HG03280 (cell line): ENCODE results near the gene ABI1.
A peak's percentile ranks its signal among the peaks of the same experiment; 100 is the strongest.
"Not testable (repeated sequence)": the region's sequence is repeated elsewhere in the genome, so short reads cannot be mapped to it uniquely, and the experiment has no call there.

Experiments used
- ATAC-seq: cut with Tn5 transposase; IDR thresholded peaks from one replicate; pipeline ENCODE4 v1.9.1; 2021; ENCODE audit warnings: mild to moderate bottlenecking, moderate library complexity; ENCODE audit not compliant: unreplicated experiment

Gene ABI1

DNA sequence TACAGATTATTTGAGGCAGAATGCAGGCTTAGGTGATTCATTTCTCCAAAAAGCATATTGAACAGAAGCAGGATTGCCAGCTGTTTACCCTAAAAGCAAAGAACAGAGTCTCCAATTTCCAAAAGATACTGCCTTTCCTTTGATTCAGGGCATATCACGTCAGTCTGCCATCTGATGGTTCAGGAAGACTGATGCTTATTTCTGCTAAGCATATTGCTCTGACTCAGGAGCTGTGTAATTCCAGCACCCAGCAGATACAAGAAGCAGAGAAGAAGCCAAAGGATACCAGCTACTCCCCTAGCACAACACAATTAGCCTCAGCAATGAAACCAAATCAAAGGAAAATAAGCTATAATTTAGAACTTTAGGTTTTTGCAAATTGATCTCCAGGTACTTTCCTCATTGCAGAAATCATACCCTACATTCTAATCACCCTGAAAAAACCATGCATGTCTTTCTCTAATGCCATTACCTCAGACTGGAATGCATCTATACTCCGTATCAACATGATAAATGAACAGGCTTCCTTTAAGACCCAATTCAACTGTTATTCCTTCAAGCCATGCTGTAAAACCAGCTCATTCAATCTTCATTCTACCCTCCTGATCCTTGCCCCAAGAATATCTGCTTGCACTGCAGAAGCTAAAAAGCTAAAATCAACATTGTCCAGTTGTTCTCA lies 55.1 kb downstream of the ABI1 start:
- no peak for ATAC-seq

DNA sequence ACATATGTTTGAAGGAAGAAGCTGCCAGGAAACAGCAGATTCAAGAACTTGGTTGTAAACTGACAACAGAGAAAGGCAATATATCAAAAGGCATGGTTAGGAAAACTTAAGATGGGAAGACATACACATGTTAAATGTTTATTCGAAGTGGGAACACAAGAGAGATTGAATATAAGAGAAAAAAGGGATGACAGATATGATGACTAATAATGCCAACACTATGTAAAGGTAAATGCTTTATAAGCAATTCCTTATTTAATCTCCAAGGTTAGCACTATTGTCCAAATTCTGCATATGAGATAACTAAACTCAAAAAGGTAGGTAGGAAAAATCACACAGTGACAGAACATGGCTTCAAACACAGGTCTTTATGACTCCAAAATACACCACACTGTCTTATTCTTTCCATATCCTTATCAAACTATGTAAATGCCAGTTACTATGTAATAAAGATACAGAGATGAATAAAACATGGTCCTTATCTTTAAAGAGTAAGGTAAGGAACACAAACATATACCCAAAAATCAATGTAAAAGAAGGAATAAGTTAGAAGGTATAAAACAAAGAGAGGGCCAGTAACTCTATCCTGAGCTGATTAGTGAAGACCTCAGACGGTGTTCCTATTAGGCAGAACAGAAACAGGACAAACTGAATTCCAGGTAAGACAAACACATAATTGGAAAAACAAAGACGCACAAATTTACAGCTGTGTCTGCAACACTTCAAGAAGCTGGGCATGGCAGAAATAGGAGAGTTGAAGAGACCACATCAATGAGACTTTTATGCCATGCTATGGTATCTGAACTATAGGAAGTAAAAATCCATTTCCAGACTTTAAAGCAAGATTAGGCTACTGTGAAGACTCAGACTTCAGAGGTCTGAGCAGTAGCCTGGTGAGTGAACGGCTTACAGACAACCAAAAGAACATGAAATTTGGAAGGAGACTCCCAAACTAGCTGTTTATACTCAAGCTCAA lies 56.1 kb downstream of the ABI1 start:
- ATAC-seq = no peak

DNA sequence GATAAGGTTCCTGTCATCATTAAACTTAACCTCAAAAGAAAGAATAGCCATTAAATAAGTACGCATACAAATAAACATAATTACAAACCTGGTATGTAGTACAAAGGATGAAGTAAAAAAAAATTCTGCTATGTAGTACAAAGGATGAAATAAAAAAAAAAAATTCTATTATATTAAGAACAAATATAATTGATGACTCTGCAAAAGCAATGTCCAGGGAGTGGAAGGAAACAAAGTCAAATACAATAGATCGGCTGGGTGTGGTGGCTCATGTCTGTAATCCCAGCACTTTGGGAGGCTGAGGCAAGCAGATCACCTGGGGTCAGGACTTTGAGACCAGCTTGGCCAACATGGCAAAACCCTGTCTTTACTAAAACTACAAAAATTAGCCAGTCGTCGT lies 56.9 kb downstream of the ABI1 start:
- ATAC-seq = no peak

DNA sequence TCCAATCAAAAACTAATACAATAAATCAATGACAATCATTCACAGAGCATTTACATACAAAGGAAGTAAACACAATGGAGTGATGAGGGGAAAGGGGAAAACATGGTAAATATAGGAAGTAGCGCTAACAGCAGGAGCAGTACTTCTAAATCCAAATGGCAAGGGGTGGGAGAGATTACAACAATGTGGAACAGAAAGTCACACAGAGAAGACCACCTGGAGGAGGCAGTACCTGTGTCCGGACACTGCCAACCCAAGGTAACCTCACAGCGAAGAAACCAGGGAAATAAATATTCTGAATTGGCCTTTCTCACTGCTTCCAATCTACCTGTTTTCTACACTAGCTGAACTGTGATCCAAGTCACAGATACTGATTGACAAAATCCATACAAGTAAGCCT lies 58.2 kb downstream of the ABI1 start:
- ATAC-seq = no peak

DNA sequence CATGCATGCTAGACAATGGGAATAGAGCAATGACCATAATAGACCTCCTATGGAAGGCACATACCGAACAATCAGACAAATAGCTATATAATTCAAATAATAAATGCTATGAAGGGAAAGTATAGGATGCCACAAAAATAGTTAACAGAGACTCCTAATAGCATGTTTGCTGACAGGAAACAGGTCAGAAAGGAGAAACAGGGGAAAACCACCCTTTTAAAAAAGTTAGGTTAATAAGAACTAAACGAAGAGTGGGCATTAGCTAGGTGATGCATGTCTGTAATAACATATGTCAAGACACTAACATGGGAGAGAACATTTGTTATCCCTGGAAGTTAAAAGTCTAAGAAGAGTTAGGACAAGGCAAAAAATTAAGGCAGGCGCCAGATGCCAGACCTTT lies 58.9 kb downstream of the ABI1 start:
- ATAC-seq = no peak

DNA sequence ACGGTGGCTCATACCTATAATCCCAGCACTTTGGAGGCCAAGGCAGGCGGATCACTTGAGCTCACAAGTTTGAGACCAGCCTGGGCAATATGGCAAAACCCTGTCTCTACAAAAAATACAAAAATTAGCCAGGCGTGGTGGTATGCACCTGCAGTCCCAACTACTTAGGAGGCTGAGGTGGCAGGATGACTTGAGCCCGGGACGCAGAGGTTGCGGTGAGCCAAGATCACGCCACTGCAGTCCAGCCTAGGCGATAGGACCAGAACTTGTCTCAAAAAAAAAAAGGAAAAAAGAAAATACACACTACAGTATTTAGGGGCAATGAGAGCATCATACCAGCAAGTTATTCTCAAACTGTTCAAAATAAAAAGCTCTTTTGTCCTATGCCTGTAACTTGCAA lies 59.5 kb downstream of the ABI1 start:
- no peak for ATAC-seq

DNA sequence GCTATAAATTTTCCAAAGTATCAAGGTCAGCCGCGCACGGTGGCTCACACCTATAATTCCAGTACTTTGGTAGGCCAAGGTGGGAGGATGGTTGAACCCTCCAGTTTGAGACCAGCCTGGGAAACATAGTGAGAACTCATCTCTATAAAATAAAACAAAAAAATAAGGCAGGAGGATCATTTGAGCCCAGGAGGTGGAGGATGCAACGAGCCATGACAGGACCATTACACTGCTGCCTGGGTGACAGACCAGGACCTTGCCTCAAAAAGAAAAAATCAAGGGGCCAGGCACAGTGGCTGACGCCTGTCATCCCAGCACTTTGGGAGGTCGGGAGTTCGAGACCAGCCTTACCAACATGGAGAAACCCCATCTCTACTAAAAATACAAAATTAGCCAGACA lies 60.3 kb downstream of the ABI1 start:
- no peak for ATAC-seq

DNA sequence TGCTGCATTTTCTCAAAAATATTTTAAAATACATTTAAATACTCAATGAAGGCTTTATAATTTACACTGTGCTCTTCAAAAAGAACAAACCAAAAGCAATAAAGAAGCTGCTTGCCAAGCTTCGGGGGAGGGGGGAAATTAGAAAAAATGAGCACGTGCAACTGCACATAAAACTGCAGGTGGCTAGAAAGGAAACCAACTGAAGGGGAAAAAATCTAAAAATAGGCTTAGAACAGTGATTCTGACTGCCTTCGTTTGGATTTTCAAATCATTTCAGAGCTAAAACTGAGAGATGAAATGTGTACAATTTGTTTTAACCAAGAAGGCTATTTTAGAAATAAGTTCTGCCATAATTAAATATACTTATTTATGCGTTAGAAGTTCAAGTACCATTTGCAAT lies 61.4 kb downstream of the ABI1 start:
- ATAC-seq = peak; percentile 70

DNA sequence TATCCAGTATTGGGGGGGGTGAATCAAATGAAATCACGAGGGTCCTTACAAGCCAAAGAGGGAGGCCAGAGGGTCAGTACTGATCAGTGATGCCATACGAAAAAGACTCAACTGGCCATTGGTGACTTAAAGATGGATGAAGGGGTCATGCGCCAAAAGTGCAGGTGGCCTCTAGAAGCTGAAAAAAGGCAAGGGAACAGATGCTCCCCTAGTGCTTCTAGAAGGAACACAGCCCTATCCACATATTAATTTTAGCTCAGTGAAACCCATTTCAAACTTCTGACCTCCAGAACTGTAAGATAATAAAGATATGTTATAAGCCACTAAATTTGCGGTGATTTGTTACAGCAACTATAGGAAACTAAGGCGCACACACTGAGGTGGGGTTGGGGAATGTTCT lies 62.5 kb downstream of the ABI1 start:
- ATAC-seq = no peak

DNA sequence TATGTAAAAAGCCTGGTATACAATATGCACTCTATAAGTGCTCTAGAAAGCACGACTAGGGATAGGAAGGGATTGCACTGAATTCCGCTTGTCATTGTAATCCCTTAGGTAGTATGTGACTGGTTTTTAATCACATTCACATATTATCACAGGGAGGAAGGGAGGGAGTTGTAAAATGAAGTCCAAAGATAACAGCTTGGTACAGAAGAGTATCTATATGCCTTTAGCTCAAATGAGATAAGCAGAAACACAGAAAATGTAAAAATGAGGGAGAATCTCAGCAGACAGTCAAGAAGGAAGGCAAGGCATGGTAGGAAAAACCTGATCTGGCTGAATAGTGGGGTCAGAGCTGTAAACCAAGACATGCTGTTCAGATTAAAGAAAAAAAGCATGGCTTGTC lies 63.4 kb downstream of the ABI1 start:
- ATAC-seq = no peak

DNA sequence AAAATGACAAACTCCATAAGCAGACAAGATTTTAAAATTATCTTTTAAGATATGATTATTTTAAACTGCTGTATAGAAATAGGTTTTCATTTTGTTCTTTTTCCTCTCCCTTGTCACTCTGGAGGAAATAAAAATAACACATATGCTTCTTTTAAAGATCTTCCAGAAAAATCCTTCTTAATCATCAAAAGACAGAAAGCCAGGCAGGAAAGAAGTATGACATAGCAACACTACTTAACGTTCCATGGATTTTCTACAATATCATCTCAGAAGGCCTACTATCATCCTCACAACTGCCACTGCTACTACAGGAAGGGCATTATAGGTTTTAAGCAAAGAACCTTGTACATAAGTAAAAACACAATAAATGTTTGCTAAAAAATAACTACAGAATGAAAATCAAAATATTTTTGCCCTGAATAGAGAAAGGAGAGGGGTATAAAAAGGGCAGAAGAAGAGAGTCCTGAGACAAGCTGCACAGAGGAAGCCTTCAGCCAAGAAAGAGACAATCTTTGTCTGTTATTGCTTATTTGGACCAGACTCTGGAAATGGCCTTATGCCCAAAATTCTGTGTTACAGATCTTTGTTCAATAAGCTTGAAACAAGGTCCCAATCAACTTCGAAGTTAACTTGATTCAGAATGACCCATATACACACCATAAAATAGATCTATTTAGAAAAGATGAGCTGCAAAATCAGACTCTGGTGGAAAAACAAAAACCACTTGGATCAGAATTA lies 67.8 kb downstream of the ABI1 start:
- ATAC-seq = no peak

DNA sequence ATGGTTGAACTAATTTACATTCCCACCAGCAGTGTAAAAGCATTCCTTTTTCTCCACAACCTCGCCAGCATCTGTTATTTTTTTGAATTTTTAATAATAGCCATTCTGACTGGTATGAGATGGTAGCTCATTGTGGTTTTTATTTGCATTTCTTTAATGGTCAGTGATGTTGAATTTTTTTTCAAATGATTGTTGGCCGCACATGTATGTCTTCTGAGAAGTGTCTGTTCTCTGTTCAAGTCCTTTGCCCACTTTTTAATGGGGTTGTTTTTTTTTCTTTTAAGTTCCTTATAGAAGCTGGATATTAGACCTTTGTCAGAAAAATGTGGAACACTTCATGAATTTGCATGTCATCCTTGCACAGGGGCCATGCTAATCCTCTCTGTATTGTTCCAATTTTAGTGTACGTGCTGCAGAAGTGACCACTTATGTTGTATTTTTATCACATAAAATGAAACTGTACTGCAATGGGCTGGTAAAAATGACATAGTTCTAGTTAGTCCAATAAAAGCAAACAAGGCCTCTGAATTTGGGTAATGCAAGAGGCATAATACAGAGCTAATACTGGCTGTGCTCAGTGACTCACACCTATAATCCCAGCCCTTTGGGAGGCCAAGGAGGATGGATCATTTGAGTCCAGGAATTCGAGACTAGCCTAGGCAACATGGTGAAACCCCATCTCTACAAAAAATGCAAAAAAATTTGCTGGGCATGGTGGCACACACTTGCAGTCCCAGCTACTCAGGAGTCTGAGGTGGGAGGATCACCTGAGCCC lies 70.3 kb downstream of the ABI1 start:
- ATAC-seq = no peak

DNA sequence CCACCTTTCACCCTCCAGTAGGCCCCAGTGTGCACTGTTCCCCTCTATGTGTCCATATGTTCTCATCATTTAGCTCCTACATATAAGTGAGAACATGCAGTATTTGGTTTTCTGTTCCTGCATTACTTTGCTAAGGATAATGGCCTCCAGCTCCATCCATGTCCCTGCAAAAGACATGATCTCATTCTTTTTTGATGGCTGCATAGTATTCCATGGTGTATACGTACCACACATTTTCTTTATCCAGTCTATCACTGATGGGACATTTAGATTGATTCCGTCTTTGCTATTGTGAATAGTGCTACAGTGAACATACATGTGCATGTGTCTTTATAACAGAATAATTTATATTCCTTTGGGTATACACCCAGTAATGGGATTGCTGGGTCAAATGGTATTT lies 71.0 kb downstream of the ABI1 start:
- not testable (repeated sequence) for ATAC-seq

DNA sequence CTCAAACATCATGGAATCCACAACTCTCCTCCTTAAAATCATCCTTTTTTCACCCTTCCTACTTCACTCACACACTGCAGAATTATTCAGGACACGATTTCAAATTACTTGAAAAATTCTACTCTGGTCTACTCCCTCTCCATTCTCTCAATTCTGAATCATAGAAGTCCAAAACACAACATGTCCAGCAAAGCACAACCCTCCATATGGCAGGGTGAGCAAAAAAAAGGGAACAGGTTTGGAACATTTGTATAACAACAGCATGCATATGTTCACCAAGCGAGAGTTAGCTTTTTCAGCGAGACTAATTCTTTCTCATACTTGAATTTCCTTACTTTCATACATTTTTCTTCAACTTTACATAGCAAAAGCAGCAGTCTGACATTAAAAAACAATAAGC lies 73.4 kb downstream of the ABI1 start:
- no peak for ATAC-seq

DNA sequence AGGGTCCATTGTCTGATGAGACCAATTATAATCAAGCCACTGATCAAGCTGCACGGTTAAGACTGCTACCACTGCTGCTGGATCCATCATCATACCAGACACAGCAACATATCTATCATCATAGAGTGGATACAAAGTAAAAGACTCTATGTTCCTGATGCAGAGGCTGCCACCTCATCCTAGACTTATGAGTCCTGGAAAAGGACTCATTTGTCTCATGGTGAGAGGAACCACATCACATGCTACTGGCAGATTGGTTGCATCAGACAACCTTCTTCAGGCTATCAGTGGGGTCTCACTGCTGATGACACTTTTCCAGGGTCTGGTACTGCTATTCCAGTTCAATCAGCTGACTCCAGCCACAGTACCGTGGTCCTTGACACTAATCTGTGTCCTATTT lies 79.0 kb downstream of the ABI1 start:
- no peak for ATAC-seq

DNA sequence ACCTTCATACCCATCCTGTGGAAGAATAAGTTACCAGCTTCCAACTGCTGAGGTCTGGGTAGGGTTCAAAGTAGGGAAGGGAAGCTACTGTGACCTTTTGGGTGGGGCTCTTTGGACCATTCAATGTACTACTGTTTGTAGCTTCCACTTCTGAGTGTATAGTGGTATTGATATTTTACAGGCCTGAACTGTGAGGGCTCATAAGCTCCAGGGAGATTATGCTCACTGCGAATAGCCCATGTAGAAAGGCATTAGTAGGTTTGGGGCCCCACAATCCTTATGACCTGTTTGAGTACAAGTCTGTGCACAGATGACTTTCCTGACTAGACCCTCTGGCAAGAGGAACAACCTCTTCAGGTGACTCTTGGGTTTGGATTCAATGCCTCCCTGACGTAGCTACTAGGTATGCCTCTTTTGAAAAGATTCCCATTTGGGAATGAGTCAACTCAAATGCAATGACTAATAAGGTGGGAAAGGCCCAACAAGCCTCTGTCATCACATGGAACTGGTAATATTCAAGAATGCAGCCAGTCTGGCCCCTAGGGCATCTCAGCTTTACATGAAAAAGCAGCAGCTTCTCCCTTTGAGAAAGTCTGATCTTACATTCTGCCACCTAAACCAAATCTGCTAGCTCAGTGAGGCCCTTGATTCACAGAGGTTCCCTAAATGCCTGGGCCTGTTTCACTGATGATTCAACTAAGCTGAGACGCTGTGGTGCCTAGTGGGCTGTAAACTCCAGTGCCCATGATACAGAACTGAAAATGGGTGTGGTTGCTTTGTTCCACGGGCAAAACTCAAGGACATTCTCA lies 79.8 kb downstream of the ABI1 start:
- no peak for ATAC-seq

DNA sequence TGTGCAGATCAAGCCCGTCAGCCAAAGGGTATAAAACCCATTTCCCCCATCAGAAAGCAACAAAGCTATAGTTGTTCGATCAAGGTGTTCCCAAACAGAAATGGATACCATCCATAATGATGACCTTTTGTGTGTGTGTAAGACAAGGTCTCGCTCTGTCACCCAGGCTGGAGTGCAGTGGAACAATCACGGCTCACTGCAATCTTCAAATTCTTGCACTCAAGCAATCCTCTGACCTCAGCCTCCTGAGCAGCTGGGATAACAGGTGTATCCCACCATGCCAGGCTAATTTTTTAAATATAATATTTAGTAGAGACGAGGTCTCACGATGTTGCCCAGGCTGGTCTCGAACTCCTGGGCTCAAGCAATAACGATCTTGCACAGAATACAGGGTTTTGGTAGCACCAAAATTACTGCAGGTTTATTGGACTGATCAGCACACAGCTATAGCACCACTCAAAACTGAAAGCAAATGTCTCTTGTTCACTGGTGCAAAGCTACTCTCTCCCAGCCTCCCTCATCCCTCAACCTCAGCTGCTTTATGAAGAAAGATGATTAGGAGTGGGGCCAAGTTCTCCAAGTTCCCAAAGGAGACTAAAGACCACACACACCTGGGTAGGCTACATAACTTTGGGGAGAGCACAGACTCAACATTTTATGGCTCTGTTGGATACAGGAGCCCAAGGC lies 80.5 kb downstream of the ABI1 start:
- ATAC-seq = no peak

DNA sequence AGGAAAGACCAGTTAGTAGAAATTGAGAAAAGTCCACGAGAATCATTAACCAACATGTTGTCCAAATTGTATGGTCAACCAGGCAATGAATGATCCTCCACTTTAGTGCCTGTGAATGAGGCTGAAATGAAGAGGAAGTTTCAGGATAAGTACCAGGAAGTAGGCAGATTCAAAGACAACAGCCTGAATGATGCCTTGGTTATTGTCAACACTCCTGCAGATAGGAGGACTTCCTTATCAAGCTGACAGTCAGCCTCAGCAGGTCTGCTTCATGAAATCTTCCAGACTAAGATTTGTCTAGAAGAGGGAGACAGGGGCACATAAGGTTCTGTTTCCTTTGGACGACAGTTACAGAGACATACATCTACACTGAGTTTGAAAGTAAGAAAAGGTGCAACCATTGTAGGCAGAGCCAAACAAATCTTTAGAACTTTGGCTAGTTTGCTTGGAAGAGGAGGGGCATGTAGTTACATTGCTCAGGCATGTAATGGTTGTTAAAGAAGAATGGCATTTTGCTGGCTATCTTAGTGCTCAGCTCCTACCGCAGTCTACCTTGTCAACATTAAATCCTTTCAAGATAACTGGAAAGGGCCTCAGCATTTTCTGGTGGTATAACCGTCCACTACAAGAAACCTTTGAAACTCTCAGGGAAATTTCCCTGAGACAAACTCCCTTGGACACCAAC lies 81.4 kb downstream of the ABI1 start:
- ATAC-seq = no peak

DNA sequence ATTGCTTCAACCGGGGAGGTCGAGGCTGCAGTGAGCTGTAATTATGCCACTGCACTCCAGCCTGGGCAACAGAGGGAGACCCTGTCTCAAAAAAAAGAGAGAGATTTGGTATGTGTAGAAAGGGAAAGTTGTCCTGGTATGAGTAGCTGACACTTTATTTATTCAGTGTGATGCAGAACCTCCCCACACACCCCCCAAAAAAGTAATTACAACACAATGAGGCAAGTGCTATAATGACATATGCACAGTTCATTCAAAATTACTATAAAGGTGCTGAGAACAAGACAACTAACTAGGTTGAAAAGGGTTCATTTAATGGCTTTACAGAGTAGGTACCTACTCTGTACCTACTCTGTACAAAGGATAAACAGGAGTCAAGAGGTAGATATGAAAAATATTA lies 83.1 kb downstream of the ABI1 start:
- no peak for ATAC-seq
